HepG2 (cell line): ENCODE measurements around the gene SH2D3C. TPM values are rescaled to one million over a fixed set of nuclear protein-coding genes. Genes with fewer than 3 reads are reported as not detected.

Source experiments
- ATF2 ChIP-seq: sonication (generic); formaldehyde crosslinking; IDR thresholded peaks from 2 replicates; pipeline ENCODE4 v1.4.0; 2020; ENCODE audit warnings: missing genetic modification reagents
- ATF4 ChIP-seq, 2 experiments: fragments of 450-650 bp in 1 of 2; sonication (generic) in 1 of 2; formaldehyde crosslinking; IDR thresholded peaks; 2 replicates each; pipeline versions ENCODE4 v1.5.0 to v1.8.0; 2020 to 2022; ENCODE audit warnings: mild to moderate bottlenecking in 1 of 2, missing genetic modification reagents in 1 of 2
- CHD4 ChIP-seq: fragments of 200-600 bp; sonication (generic); IDR thresholded peaks from 2 replicates; pipeline ENCODE4 v1.7.0; 2017; ENCODE audit warnings: mild to moderate bottlenecking, low read length, borderline replicate concordance
- DMAP1 ChIP-seq: IDR thresholded peaks from 2 replicates; pipeline ENCODE4 v1.6.1; 2016
- FOXC1 ChIP-seq: sonication (generic); formaldehyde crosslinking; IDR thresholded peaks from 2 replicates; pipeline ENCODE4 v1.8.0; 2022; ENCODE audit warnings: mild to moderate bottlenecking, missing genetic modification reagents, borderline replicate concordance
- HCFC1 ChIP-seq: fragments of 150-350 bp; IDR thresholded peaks from 2 replicates; pipeline ENCODE4 v1.6.1; 2014; ENCODE audit warnings: low read depth, low read length
- HNRNPK ChIP-seq: fragments of 200-400 bp; formaldehyde crosslinking; IDR thresholded peaks from 2 replicates; pipeline ENCODE4 v1.6.1; 2018; ENCODE audit warnings: low read length, low read depth, moderate library complexity, mild to moderate bottlenecking; ENCODE audit not compliant: poor library complexity, severe bottlenecking
- KDM5B ChIP-seq: sonication (generic); formaldehyde crosslinking; IDR thresholded peaks from 2 replicates; pipeline ENCODE4 v1.4.0; 2020; ENCODE audit warnings: missing genetic modification reagents, mild to moderate bottlenecking, borderline replicate concordance
- MED8 ChIP-seq: sonication (generic); formaldehyde crosslinking; IDR thresholded peaks from 2 replicates; pipeline ENCODE4 v1.8.1; 2023; ENCODE audit warnings: mild to moderate bottlenecking, missing genetic modification reagents; ENCODE audit not compliant: insufficient replicate concordance
- MLX ChIP-seq: IDR thresholded peaks from 2 replicates; pipeline ENCODE4 v1.6.1; 2016
- NR1H2 ChIP-seq: sonication (generic); formaldehyde crosslinking; IDR thresholded peaks from 2 replicates; pipeline ENCODE4 v1.8.1; 2022; ENCODE audit warnings: low read depth, missing genetic modification reagents, borderline replicate concordance
- PCBP2 ChIP-seq: fragments of 200-400 bp; formaldehyde crosslinking; optimal IDR thresholded peaks from 2 replicates; pipeline ENCODE3; 2018; ENCODE audit warnings: low read length, low read depth; ENCODE audit not compliant: poor library complexity, severe bottlenecking
- POLR2AphosphoS5 ChIP-seq: IDR thresholded peaks from 2 replicates; pipeline ENCODE4 v1.6.1; 2012; ENCODE audit warnings: low read depth, low read length
- RXRB ChIP-seq: IDR thresholded peaks from 2 replicates; pipeline ENCODE4 v1.6.1; 2016; ENCODE audit warnings: borderline replicate concordance, missing genetic modification reagents, missing compliant biosample characterization
- SRY ChIP-seq: sonication (generic); formaldehyde crosslinking; IDR thresholded peaks from 2 replicates; pipeline ENCODE4 v1.8.0; 2022; ENCODE audit warnings: mild to moderate bottlenecking, missing genetic modification reagents
- ZNF276 ChIP-seq: sonication (generic); formaldehyde crosslinking; IDR thresholded peaks from 2 replicates; pipeline ENCODE4 v1.4.0; 2020; ENCODE audit warnings: mild to moderate bottlenecking, low read depth, missing genetic modification reagents
- ZNF556 ChIP-seq: sonication (generic); formaldehyde crosslinking; IDR thresholded peaks from 2 replicates; pipeline ENCODE4 v1.4.0; 2020; ENCODE audit warnings: mild to moderate bottlenecking, missing genetic modification reagents, borderline replicate concordance
- ZNF83 ChIP-seq: sonication (generic); formaldehyde crosslinking; IDR thresholded peaks from 2 replicates; pipeline ENCODE4 v1.4.0; 2020; ENCODE audit warnings: missing genetic modification reagents, mild to moderate bottlenecking, borderline replicate concordance
- ZSCAN21 ChIP-seq: sonication (generic); formaldehyde crosslinking; IDR thresholded peaks from 2 replicates; pipeline ENCODE4 v1.8.0; 2022; ENCODE audit warnings: mild to moderate bottlenecking, missing genetic modification reagents, moderate library complexity, borderline replicate concordance
- polyA plus RNA-seq, 8 experiments: library from polyadenylated mRNA; depleted of rRNA in 3 of 8; stranded (reverse) in 7 of 8; unstranded in 1 of 8; fragments of >200 nt; fragmentation: Illumina TruSeq in 4 of 8; extraction: Trizol in 4 of 8; gene quantifications; 2 replicates each; pipeline versions ENCODE4 v1.2.1 to v1.2.3, GENCODE V29; 2011 to 2016; ENCODE audit warnings: low read depth in 4 of 8, missing spikeins in 1 of 8, mixed read lengths in 1 of 8; ENCODE audit not compliant: insufficient read depth in 1 of 8
- total RNA-seq, 5 experiments: library from RNA; depleted of rRNA; stranded (reverse); fragments of >200 nt; fragmentation: Illumina TruSeq; extraction: Trizol; gene quantifications; 2 replicates each; pipeline ENCODE4 v1.2.3, GENCODE V29; 2016; ENCODE audit warnings: low read depth in 1 of 5
- TF ChIP-seq, protein P1 (sequence below): sonication (generic); formaldehyde crosslinking; IDR thresholded peaks from 2 replicates; pipeline ENCODE4 v1.4.0; 2020; ENCODE audit warnings: mild to moderate bottlenecking, missing genetic modification reagents
- TF ChIP-seq, protein P2 (sequence below): sonication (generic); formaldehyde crosslinking; IDR thresholded peaks from 2 replicates; pipeline ENCODE4 v1.4.0; 2020; ENCODE audit warnings: missing genetic modification reagents, borderline replicate concordance

Gene SH2D3C
- total and polyA plus RNA-seq, 2 of the 13 experiments (the other 11 are each of a cell fraction or from before 2014, with no cell fraction given): not detected

GRCh38 chr9:127802576-127803443 lies 24.3 kb upstream of the SH2D3C start, which contains the start of gene FPGS (continued):
- TF ChIP-seq HCFC1: no peak
- peak; percentile 94 for TF ChIP-seq SRY (CRISPR knock-in tag)
- no peak for TF ChIP-seq PCBP2
- no peak for TF ChIP-seq CHD4
- no peak for TF ChIP-seq ATF2
- TF ChIP-seq MLX (CRISPR knock-in tag): no peak
- 0 out of 2 replicates have a peak, but pooled peaks have one; percentile 63 for TF ChIP-seq ZNF276 (CRISPR knock-in tag)
- peak in 1 of 2 experiments; percentile 39; a peak in 1 of 4 replicates for TF ChIP-seq ATF4 (CRISPR knock-in tag; IDR thresholded peaks at IDR 0.05)
- peak; percentile 93 for TF ChIP-seq ZSCAN21 (CRISPR knock-in tag)
- TF ChIP-seq KDM5B (CRISPR knock-in tag): peak; percentile 98
- TF ChIP-seq, protein P1, sequence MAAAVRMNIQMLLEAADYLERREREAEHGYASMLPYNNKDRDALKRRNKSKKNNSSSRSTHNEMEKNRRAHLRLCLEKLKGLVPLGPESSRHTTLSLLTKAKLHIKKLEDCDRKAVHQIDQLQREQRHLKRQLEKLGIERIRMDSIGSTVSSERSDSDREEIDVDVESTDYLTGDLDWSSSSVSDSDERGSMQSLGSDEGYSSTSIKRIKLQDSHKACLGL: peak; percentile 97
- no peak for TF ChIP-seq ZNF83
- TF ChIP-seq DMAP1 (CRISPR knock-in tag): peak; percentile 95
- 0 out of 2 replicates have a peak, but pooled peaks have one; percentile 16 for TF ChIP-seq NR1H2 (CRISPR knock-in tag)
- peak; percentile 28 for TF ChIP-seq MED8 (CRISPR knock-in tag)
- TF ChIP-seq RXRB: peak; percentile 2; the same call in 1 of the 2 replicates
- peak; percentile 33; the same call in 1 of the 2 replicates for TF ChIP-seq FOXC1 (CRISPR knock-in tag)
- peak; percentile 69; the same call in 1 of the 2 replicates for TF ChIP-seq ZNF556
- peak; percentile 59 for TF ChIP-seq POLR2AphosphoS5
- TF ChIP-seq, protein P2, sequence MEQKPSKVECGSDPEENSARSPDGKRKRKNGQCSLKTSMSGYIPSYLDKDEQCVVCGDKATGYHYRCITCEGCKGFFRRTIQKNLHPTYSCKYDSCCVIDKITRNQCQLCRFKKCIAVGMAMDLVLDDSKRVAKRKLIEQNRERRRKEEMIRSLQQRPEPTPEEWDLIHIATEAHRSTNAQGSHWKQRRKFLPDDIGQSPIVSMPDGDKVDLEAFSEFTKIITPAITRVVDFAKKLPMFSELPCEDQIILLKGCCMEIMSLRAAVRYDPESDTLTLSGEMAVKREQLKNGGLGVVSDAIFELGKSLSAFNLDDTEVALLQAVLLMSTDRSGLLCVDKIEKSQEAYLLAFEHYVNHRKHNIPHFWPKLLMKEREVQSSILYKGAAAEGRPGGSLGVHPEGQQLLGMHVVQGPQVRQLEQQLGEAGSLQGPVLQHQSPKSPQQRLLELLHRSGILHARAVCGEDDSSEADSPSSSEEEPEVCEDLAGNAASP: 0 out of 2 replicates have a peak, but pooled peaks have one; percentile 4
- peak; percentile 73 for TF ChIP-seq HNRNPK
